OCI-LY7 (cell line): Measurements from ENCODE around the gene LGALS3. TPM values are rescaled to one million over a fixed set of nuclear protein-coding genes. Genes with fewer than 3 reads are reported as not detected.

ENCODE experiments used
- BruUV-seq: library from RNA; stranded (reverse); fragments of 400-500 nt; replicated peaks from 2 replicates; lab custom pipeline; 2021; lab: Mats Ljungman, UMichigan
- CTCF ChIA-PET: fragments of 300-600 bp; sonication (Branson Sonifier 250); formaldehyde crosslinking; loops from one replicate; lab custom pipeline; 2022; ENCODE audit warnings: antibody characterized with exemption; ENCODE audit not compliant: unreplicated experiment; lab: Charles Lee
- POLR2A ChIA-PET: fragments of 300-600 bp; sonication (Branson Sonifier 250); formaldehyde crosslinking; loops from one replicate; lab custom pipeline; 2022; ENCODE audit warnings: antibody characterized with exemption; lab: Charles Lee
- DNase-seq: peaks from one replicate; pipeline ENCODE4 v3.0.0-alpha.2; 2015; ENCODE audit warnings: low spot score
- H2AFZ ChIP-seq: fragments of 200-600 bp; sonication (generic), shearing (Covaris generic); 2 replicates; pipeline ENCODE4 v1.6.1; 2014; ENCODE audit warnings: mild to moderate bottlenecking, antibody characterized with exemption, low read length, moderate library complexity
- H3K27ac ChIP-seq: fragments of 200-600 bp; sonication (generic); 2 replicates; pipeline ENCODE4 v1.5.1; 2014; ENCODE audit warnings: mixed run types, low read depth, mild to moderate bottlenecking, moderate library complexity, low read length, inconsistent platforms; ENCODE audit not compliant: poor library complexity, severe bottlenecking
- H3K36me3 ChIP-seq: fragments of 200-600 bp; sonication (generic); 2 replicates; pipeline ENCODE4 v1.6.1; 2014; ENCODE audit warnings: mild to moderate bottlenecking, antibody characterized with exemption, low read length, moderate library complexity, mixed read lengths; ENCODE audit not compliant: insufficient read depth
- H3K4me1 ChIP-seq: fragments of 200-600 bp; sonication (generic); 2 replicates; pipeline ENCODE4 v1.5.1; 2014; ENCODE audit warnings: mild to moderate bottlenecking, low read length; ENCODE audit not compliant: insufficient read depth, poor library complexity, severe bottlenecking
- H3K4me2 ChIP-seq: fragments of 200-600 bp; sonication (generic); 2 replicates; pipeline ENCODE4 v1.6.1; 2014; ENCODE audit warnings: mild to moderate bottlenecking, low read length
- H3K4me3 ChIP-seq: fragments of 200-600 bp; sonication (generic); 2 replicates; pipeline ENCODE4 v1.5.1; 2014; ENCODE audit warnings: mild to moderate bottlenecking, low read depth, low read length; ENCODE audit not compliant: poor library complexity, severe bottlenecking
- H3K79me2 ChIP-seq: fragments of 200-600 bp; sonication (generic); 2 replicates; pipeline ENCODE4 v1.6.1; 2016; ENCODE audit warnings: low read depth, mild to moderate bottlenecking, low read length, moderate library complexity, mixed read lengths; ENCODE audit not compliant: insufficient read depth
- H3K9me2 ChIP-seq: fragments of 200-600 bp; sonication (generic); 2 replicates; pipeline ENCODE4 v1.6.1; 2016; ENCODE audit warnings: mild to moderate bottlenecking, low read length, mixed read lengths; ENCODE audit not compliant: insufficient read depth
- H3K9me3 ChIP-seq: fragments of 200-600 bp; sonication (generic); 2 replicates; pipeline ENCODE4 v1.6.1; 2014; ENCODE audit warnings: mild to moderate bottlenecking, mixed run types, low read length, mixed read lengths
- H4K20me1 ChIP-seq: fragments of 200-600 bp; sonication (generic); 2 replicates; pipeline ENCODE4 v1.6.1; 2014; ENCODE audit warnings: mild to moderate bottlenecking, antibody characterized with exemption, low read length, moderate library complexity, mixed read lengths; ENCODE audit not compliant: insufficient read depth
- EZH2phosphoT487 ChIP-seq: fragments of 200-600 bp; sonication (generic); IDR thresholded peaks from 2 replicates; pipeline ENCODE4 v1.6.1; 2018; ENCODE audit warnings: low read depth, borderline replicate concordance, mild to moderate bottlenecking, mixed run types, antibody characterized with exemption, low read length, moderate library complexity, mixed read lengths
- intact Hi-C: fragments of 100-400 bp; cut with micrococcal nuclease; formaldehyde crosslinking; loops from one replicate; pipeline ENCODE4 v1.10.0; 2022; ENCODE audit not compliant: unreplicated experiment
- total RNA-seq, 2 experiments: library from RNA; depleted of rRNA in 1 of 2; stranded (reverse); fragments of >200 nt in 1 of 2; shearing (Covaris generic) in 1 of 2; gene quantifications; 2 replicates each; pipeline ENCODE4 v1.2.3, GENCODE V29; 2014 to 2022
- TF ChIP-seq, protein P1 (sequence below): fragments of 200-600 bp; sonication (generic); conservative IDR thresholded peaks from 2 replicates; pipeline ENCODE4 v1.5.1; 2014; ENCODE audit warnings: mild to moderate bottlenecking, antibody characterized with exemption, low read length, moderate library complexity, mixed read lengths

Gene LGALS3
- total RNA-seq, 2 experiments from 2014 or later: not detected

DNA sequence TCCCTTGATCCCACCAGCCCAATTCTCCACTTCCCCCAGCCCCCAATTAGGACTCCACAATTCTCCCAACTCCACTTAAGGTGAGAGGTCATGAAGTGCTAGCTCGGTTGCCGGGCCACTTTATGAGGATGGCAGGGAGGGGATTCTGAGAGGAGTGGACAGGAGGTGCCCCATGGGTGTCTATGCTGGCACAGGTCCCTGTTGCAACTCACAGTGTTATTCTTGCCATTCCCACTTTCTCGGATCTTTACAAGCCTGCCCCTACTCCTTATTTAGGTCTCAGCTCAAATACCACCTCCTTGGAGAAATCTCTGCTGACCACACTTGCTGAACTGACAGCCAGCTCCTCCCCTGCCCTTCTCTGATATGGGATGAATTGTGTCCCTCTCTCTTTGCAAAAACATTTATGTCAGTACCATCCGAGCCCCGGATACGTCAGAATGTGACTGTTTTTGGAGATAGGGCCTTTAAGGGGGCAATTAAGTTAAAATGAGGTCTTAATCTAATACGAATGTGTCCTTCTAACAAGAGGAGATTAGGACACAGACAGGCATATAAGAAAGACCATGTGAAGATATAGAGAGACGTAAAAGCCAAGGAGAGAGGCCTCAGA lies 4.2 kb upstream of the LGALS3 start:
- ChIA-PET CTCF (no interaction called here), POLR2A (interaction anchor here (0.7 kb wide), 2 partner anchors 66 to 95 kb away, joined by 3 to 5 read pairs; partner anchors contain the start of gene DLGAP5)
- H3K79me2 ChIP-seq: no peaks in the 10 kb centered on the region
- H3K36me3 ChIP-seq: no peaks in the 10 kb centered on the region
- DNase-seq: no peak
- no peaks in the 10 kb centered on the region for H4K20me1 ChIP-seq
- intact Hi-C loops: no loop called here
- no peaks in the 10 kb centered on the region for H3K9me2 ChIP-seq
- no peak overlapping the region for H3K27ac ChIP-seq
- H3K4me1 ChIP-seq: no peaks in the 10 kb centered on the region
- H3K4me2 ChIP-seq: no peak overlapping the region
- no peak overlapping the region for H2AFZ ChIP-seq
- TF ChIP-seq, protein P1, sequence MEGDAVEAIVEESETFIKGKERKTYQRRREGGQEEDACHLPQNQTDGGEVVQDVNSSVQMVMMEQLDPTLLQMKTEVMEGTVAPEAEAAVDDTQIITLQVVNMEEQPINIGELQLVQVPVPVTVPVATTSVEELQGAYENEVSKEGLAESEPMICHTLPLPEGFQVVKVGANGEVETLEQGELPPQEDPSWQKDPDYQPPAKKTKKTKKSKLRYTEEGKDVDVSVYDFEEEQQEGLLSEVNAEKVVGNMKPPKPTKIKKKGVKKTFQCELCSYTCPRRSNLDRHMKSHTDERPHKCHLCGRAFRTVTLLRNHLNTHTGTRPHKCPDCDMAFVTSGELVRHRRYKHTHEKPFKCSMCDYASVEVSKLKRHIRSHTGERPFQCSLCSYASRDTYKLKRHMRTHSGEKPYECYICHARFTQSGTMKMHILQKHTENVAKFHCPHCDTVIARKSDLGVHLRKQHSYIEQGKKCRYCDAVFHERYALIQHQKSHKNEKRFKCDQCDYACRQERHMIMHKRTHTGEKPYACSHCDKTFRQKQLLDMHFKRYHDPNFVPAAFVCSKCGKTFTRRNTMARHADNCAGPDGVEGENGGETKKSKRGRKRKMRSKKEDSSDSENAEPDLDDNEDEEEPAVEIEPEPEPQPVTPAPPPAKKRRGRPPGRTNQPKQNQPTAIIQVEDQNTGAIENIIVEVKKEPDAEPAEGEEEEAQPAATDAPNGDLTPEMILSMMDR: no peak
- TF ChIP-seq EZH2phosphoT487: no peak
- H3K4me3 ChIP-seq: no peak overlapping the region
- no TSS peak for BruUV-seq
- no peaks in the 10 kb centered on the region for H3K9me3 ChIP-seq

DNA sequence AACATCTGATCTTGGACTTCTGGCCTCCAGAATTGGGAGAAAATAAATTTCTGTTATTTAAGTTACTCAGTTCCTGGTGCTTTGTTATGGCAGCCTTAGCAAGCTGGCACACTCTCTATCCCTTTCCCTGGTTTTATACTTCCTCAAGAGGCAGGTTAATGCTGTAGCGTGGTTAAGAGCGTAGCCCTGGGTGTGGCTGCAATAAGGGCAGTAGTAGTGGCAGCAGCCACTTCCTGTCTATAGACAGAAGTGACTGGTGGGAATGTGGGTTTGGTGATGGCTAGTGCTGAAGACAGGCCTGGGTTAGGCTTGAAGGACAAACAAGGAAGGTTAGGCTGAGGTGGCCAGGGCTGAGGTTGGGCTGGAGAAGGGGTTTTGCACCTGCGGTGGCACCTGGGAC lies 3.6 kb upstream of the LGALS3 start:
- Histone ChIP-seq H3K4me3 (no peak overlapping the region), H3K79me2 (no peaks in the 10 kb centered on the region), H3K36me3 (no peaks in the 10 kb centered on the region), H3K4me2 (no peak overlapping the region), H3K4me1 (no peaks in the 10 kb centered on the region), H3K9me3 (no peaks in the 10 kb centered on the region), H4K20me1 (no peaks in the 10 kb centered on the region), H3K27ac (no peak overlapping the region), H3K9me2 (no peaks in the 10 kb centered on the region), H2AFZ (no peak overlapping the region)
- DNase-seq: no peak
- ChIA-PET CTCF (no interaction called here), POLR2A (no interaction called here)
- TF ChIP-seq, protein P1: no peak
- TF ChIP-seq EZH2phosphoT487: no peak
- BruUV-seq: no TSS peak
- intact Hi-C loops: no loop called here

DNA sequence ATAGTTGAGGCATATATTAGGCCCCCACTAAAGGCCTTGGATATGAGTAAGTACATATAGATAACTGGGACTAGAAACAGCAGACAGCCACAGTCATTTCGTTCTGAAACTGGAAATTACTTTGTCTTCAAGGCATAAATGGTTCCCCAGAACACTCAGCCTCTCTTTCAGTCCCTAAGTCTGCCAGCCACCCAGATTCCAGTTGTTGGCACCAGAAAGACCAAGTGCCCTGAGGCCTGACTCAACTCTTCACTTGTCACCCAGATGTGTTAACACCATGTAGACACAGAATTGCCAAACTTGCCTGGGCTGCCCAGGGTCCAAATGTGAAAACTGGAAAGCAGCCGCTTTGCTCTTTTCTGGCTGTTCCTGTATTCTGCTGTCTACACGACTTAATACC lies 3.0 kb upstream of the LGALS3 start:
- H3K9me3 ChIP-seq: no peaks in the 10 kb centered on the region
- no peak overlapping the region for H3K27ac ChIP-seq
- H3K4me1 ChIP-seq: no peaks in the 10 kb centered on the region
- no peaks in the 10 kb centered on the region for H3K9me2 ChIP-seq
- no peak for DNase-seq
- no peaks in the 10 kb centered on the region for H3K36me3 ChIP-seq
- POLR2A ChIA-PET: no interaction called here
- no peaks in the 10 kb centered on the region for H3K79me2 ChIP-seq
- intact Hi-C loops: no loop called here
- no TSS peak for BruUV-seq
- H3K4me2 ChIP-seq: no peak overlapping the region
- H3K4me3 ChIP-seq: no peak overlapping the region
- H2AFZ ChIP-seq: no peak overlapping the region
- TF ChIP-seq, protein P1: no peak
- TF ChIP-seq EZH2phosphoT487: no peak
- CTCF ChIA-PET: no interaction called here
- no peaks in the 10 kb centered on the region for H4K20me1 ChIP-seq
